Neutrophil (primary cell): ENCODE measurements around the gene BANK1.

Experiments used
- H3K27ac ChIP-seq: fragments of 200-600 bp; sonication (generic); 2 replicates; pipeline ENCODE4 v1.5.1; 2016; ENCODE audit warnings: mild to moderate bottlenecking, moderate library complexity
- H3K27me3 ChIP-seq: fragments of 200-600 bp; sonication (generic); 2 replicates; pipeline ENCODE4 v1.6.0; 2016; ENCODE audit warnings: mild to moderate bottlenecking
- H3K36me3 ChIP-seq: fragments of 200-600 bp; sonication (generic); 2 replicates; pipeline ENCODE4 v1.5.1; 2017
- H3K4me1 ChIP-seq, 2 experiments: fragments of 200-600 bp in 1 of 2; sonication (generic) in 1 of 2; 1 replicate in 1 of 2; 2 replicates in 1 of 2; pipeline versions ENCODE4 v1.5.1 to v1.6.1; 2013 to 2016; ENCODE audit warnings: low read depth in 1 of 2, low read length in 1 of 2, mild to moderate bottlenecking in 1 of 2, moderate library complexity in 1 of 2; ENCODE audit not compliant: control insufficient read depth in 1 of 2, insufficient read depth in 1 of 2
- H3K4me3 ChIP-seq, 2 experiments: fragments of 200-600 bp in 1 of 2; sonication (generic) in 1 of 2; 1 replicate in 1 of 2; 2 replicates in 1 of 2; pipeline ENCODE4 v1.5.1; 2013 to 2016; ENCODE audit warnings: low read depth in 1 of 2, low read length in 1 of 2, mild to moderate bottlenecking in 1 of 2, moderate library complexity in 1 of 2
- H3K9me3 ChIP-seq: fragments of 200-600 bp; sonication (generic); 2 replicates; pipeline ENCODE4 v1.5.1; 2016
- TF ChIP-seq, protein P1 (sequence below): fragments of 200-600 bp; sonication (generic); IDR thresholded peaks from 2 replicates; pipeline ENCODE4 v1.5.1; 2016; ENCODE audit warnings: antibody characterized with exemption

BANK1 gene

DNA sequence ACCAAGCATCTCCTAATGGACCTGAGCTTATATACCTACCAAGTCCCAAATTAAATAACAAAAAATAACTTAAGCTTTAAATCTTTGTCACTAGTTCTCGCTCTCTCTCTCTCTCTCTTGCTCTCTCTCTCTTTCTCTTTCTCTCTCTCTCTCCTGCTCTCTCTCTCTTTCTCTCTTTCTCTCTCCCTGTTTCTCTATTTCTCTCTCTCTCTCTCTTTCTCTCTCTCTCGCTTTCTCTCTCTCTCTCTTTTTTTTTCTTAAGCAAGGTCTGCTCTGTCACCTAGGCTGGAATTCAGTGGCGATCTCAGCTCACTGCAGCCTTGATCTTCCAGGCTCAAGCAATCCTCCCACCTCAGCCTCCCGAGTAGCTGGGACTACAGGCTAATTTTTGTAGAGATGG lies 266.6 kb downstream of the BANK1 start:
- Histone ChIP-seq H3K4me1 (no peaks in the 10 kb centered on the region), H3K9me3 (no peaks in the 10 kb centered on the region), H3K4me3 (no peak overlapping the region), H3K36me3 (no peaks in the 10 kb centered on the region), H3K27ac (no peak overlapping the region), H3K27me3 (no peaks in the 10 kb centered on the region)
- TF ChIP-seq, protein P1, sequence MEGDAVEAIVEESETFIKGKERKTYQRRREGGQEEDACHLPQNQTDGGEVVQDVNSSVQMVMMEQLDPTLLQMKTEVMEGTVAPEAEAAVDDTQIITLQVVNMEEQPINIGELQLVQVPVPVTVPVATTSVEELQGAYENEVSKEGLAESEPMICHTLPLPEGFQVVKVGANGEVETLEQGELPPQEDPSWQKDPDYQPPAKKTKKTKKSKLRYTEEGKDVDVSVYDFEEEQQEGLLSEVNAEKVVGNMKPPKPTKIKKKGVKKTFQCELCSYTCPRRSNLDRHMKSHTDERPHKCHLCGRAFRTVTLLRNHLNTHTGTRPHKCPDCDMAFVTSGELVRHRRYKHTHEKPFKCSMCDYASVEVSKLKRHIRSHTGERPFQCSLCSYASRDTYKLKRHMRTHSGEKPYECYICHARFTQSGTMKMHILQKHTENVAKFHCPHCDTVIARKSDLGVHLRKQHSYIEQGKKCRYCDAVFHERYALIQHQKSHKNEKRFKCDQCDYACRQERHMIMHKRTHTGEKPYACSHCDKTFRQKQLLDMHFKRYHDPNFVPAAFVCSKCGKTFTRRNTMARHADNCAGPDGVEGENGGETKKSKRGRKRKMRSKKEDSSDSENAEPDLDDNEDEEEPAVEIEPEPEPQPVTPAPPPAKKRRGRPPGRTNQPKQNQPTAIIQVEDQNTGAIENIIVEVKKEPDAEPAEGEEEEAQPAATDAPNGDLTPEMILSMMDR = no peak

DNA sequence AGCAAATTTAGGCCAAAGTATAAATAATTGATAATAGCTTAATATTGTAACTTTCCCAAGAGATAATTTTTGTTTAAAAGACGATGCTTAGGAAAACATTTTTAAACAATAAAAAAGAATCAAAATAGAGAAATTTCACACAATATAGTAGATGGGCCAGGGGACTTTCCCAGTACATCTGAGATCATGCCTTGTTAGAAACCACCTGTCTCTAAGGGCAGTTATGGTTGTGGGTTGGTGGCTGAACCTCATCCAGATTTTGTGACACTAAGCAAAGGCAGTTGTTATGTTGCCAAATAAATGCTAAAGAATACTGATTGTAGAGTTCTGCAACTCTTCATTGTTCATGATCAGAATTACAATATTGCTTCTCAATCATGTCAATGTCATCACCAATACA lies 270.6 kb downstream of the BANK1 start:
- Histone ChIP-seq H3K4me1 (no peaks in the 10 kb centered on the region), H3K27ac (no peak overlapping the region), H3K36me3 (no peaks in the 10 kb centered on the region), H3K9me3 (no peaks in the 10 kb centered on the region), H3K4me3 (no peak overlapping the region), H3K27me3 (no peaks in the 10 kb centered on the region)
- TF ChIP-seq, protein P1 = no peak

DNA sequence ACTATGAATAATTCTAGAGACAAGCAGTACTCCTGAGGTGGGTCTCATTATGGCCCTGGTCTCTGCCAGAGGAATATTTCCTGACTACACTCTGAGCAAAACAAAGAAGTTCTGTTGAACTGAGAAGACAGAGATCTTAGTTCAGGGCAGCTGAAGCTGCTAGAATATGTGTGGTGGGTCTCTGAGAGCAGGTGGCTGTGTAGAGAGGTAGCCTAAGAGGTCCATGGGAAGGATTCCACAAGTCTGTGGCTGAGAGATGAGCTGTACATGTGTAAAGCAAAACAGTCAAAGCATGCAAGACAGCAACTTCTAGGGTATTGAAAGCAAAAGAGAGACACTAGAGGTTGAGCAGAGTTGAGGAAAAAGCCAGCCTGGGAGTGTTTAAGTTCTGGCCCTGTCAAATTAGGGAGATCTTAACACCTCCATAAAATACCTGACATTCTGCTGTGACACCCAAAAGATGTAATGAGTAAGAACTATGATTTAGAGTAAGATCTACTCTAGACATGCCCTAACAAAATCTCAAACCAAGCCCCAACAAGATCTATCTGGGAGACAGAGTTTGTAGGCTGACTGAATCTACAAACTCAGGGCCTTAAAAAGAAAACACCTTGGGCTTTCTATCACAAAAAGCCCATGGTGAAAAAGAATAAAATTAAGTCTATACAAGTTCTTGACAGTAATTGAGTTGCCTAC lies 274.4 kb downstream of the BANK1 start:
- TF ChIP-seq, protein P1 = no peak
- Histone ChIP-seq H3K9me3 (no peaks in the 10 kb centered on the region), H3K4me1 (no peaks in the 10 kb centered on the region), H3K4me3 (no peak overlapping the region), H3K36me3 (no peaks in the 10 kb centered on the region), H3K27me3 (no peaks in the 10 kb centered on the region), H3K27ac (no peak overlapping the region)

DNA sequence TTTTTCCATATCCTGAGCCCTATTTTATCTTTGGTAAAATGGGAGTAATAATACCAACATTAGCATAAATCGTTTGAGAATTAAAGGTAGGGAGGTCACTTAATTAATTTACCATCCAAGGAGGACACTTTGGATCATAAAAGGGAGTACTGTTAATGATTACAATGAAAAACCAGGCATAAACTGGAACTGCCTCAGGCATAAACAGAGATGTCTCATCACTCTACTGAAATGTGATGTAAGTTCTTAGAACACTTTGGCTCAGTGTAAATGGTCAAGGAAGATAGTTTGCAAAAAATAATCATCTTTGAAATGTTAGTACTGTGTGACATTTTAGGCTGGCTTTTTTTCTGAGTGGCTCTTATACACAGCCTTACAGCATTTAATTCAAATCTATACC lies 286.1 kb downstream of the BANK1 start:
- no peaks in the 10 kb centered on the region for H3K27me3 ChIP-seq
- H3K36me3 ChIP-seq = no peaks in the 10 kb centered on the region
- no peak overlapping the region for H3K27ac ChIP-seq
- TF ChIP-seq, protein P1 = no peak
- H3K4me1 ChIP-seq = no peaks in the 10 kb centered on the region
- no peaks in the 10 kb centered on the region for H3K9me3 ChIP-seq
- H3K4me3 ChIP-seq = no peak overlapping the region

DNA sequence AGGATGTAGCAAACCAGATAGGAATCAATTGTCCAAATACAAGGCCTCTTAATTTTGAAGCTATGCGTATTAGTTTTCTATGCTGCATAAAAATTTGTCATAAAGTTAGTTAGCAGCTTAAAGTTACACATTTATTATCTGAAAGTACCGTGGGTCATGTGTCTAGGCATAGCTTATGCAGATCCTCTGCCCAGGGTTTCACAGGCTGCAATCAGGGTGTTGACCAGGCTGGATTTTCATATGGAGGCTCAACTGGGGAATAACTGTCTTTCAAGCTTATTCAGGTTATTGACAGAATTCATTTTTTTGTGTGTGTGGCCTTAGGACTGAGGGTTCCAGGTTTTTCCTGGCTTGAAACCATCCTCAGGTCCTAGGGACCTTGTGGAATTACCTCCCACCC lies 289.7 kb downstream of the BANK1 start:
- Histone ChIP-seq H3K4me1 (no peaks in the 10 kb centered on the region), H3K9me3 (no peaks in the 10 kb centered on the region), H3K4me3 (no peak overlapping the region), H3K27me3 (no peaks in the 10 kb centered on the region), H3K36me3 (no peaks in the 10 kb centered on the region), H3K27ac (no peak overlapping the region)
- TF ChIP-seq, protein P1 = no peak
